ENCODE results near the gene PDCD10. TPM values are rescaled to one million over a fixed set of nuclear protein-coding genes. Genes with fewer than 3 reads are reported as not detected.

Gene PDCD10
- total RNA-seq (ENCODE audit: low replicate concordance), result 20.8 and 46.2 TPM in 2 replicates

GRCh38 chr3:167734498-167735232 lies at the start of gene PDCD10:
PDCD10 (minus strand) TSS chr3:167734892; CDS start chr3:167720157, 14,735 bp downstream.

GRCh38 chr3:167735233-167736138 lies 794 bp upstream of the PDCD10 start, which contains the start of gene SERPINI1:
SERPINI1 (plus strand) TSS chr3:167735721; CDS start chr3:167789129, 53,408 bp downstream.

DNA sequence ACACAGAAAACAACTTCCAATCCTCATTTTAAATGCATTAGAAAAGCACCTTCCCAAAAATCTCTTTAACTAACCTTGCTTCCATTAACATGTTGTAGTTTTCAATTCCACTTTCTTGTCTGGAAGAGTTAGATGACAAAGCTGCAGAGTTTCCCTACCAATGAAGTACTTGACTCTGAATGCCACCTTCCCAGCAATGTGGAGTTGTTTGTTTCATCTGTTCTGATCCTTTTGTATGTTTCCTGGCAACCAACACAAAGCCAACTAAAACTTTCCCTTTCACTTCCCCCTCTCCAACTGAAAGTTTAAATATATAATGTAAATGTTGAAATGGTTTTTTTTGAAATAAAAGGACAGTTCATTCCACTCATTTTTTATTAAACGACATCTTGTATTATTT lies 80.9 kb downstream of the PDCD10 start, which contains the start of gene WDR49:
Gene WDR49, minus strand, starts transcription at position 183 of the 400 bp plus-strand sequence. CDS start 517 bp downstream, outside the sequence.

Other genes starting within 250 kb of the PDCD10 start
- gene WDR49, start 81.0 kb downstream of the PDCD10 start, total RNA-seq (ENCODE audit: low replicate concordance), result 0.08 and 0.12 TPM in 2 replicates
- 0.68 and 1.4 TPM in 2 replicates for gene SERPINI1, start 829 bp upstream of the PDCD10 start, total RNA-seq (ENCODE audit: low replicate concordance)

Measured in smooth muscle cell of the coronary artery (primary cell).